HG03457 (cell line): Measurements from ENCODE around the gene HOXB3.

ENCODE experiments used
- ATAC-seq: cut with Tn5 transposase; IDR thresholded peaks from one replicate; pipeline ENCODE4 v1.9.1; 2021; ENCODE audit warnings: moderate number of reproducible peaks; ENCODE audit not compliant: unreplicated experiment

HOXB3 gene

GRCh38 chr17:48530887-48531272 lies 59.2 kb downstream of the HOXB3 start, which contains the start of gene HOXB1:
Gene HOXB1 (minus strand): TSS chr17:48531011. CDS start chr17:48530904, 107 bp downstream.
- no peak for ATAC-seq

GRCh38 chr17:48530208-48530886 lies 59.7 kb downstream of the HOXB3 start:
- no peak for ATAC-seq

- no peak for ATAC-seq
Observed at GRCh38 chr17:48529683-48530009, 60.4 kb downstream of the HOXB3 start.

- ATAC-seq = no peak
Observed at GRCh38 chr17:48528936-48529682, 60.9 kb downstream of the HOXB3 start.

- no peak for ATAC-seq
Observed at GRCh38 chr17:48528153-48528935, 61.7 kb downstream of the HOXB3 start.

GRCh38 chr17:48527547-48527932 lies 62.5 kb downstream of the HOXB3 start:
- no peak for ATAC-seq

GRCh38 chr17:48526608-48527546 lies 63.2 kb downstream of the HOXB3 start:
- ATAC-seq = no peak

GRCh38 chr17:48523010-48523409 lies 67.0 kb downstream of the HOXB3 start:
- ATAC-seq = no peak

GRCh38 chr17:48522031-48522653 lies 67.9 kb downstream of the HOXB3 start:
- no peak for ATAC-seq

- no peak for ATAC-seq
Observed at GRCh38 chr17:48520631-48521079, 69.4 kb downstream of the HOXB3 start.

GRCh38 chr17:48519427-48519826 lies 70.6 kb downstream of the HOXB3 start:
- no peak for ATAC-seq

- no peak for ATAC-seq
Observed at GRCh38 chr17:48517478-48517877, 72.6 kb downstream of the HOXB3 start.

GRCh38 chr17:48515925-48516900 lies 73.8 kb downstream of the HOXB3 start:
- no peak for ATAC-seq

- ATAC-seq = no peak
Observed at GRCh38 chr17:48514477-48514876, 75.6 kb downstream of the HOXB3 start.

- ATAC-seq = no peak
Observed at GRCh38 chr17:48513666-48514455, 76.2 kb downstream of the HOXB3 start.

GRCh38 chr17:48513097-48513496 lies 76.9 kb downstream of the HOXB3 start:
- no peak for ATAC-seq

GRCh38 chr17:48510761-48511604 lies 79.1 kb downstream of the HOXB3 start:
- no peak for ATAC-seq
